MM.1S (cell line): ENCODE measurements around the gene PNMA8C.
"Not testable (repeated sequence)": the region's sequence is repeated elsewhere in the genome, so short reads cannot be mapped to it uniquely, and the experiment has no call there.

Experiments used
- EZH2 ChIP-seq: fragments of 300-600 bp; sonication (generic); optimal IDR thresholded peaks from 2 replicates; pipeline ENCODE3; 2017; ENCODE audit warnings: low read depth, mild to moderate bottlenecking, antibody characterized with exemption, low read length, mixed read lengths
- EZH2phosphoT487 ChIP-seq: fragments of 300-600 bp; sonication (generic); IDR thresholded peaks from 2 replicates; pipeline ENCODE4 v1.6.1; 2018; ENCODE audit warnings: antibody characterized with exemption, low read length
- TF ChIP-seq, protein P1 (sequence below): fragments of 300-600 bp; sonication (generic); IDR thresholded peaks from 2 replicates; pipeline ENCODE4 v1.5.1; 2016; ENCODE audit warnings: antibody characterized with exemption, low read length, mixed read lengths

DNA sequence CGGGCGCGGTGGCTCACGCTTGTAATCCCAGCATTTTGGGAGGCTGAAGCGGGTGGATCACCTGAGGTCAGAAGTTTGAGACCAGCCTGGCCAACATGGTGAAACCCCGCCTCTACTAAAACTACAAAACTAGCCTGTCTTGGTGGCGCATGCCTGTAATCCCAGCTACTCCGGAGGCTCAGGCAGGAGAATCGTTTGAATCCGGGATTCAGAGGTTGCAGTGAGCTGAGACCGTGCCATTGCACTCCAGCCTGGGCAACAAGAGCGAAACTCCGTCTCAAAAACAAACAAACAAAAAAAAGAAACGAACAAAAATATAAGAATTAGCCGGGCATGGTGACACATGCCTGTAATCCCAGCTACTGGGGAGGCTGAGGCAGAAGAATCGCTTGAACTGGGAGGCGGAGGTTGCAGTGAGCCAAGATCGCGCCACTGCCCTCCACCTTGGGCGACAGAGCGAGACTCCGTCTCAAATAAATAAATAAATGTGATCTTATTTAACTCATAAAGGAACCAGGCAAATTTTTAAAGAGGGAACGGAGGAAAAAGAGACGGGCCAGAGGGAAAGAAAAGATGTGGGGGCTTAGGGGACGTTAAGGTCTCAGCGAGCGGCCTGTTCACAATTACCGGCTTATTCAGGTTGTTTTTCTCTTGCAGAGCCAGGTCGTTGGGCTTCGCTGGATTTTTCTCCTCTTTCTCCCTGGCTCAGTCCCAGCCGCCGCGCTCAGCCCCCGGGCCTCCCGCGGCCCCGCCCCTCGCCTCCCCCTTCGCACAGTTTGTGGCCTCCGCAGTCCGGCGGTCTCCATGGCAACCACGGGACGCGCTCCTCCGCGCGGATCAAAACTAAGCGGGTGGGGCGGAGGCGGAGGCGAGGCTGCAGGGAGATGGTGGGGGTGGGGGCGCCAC, 12.7 kb downstream of the PNMA8C start:
- TF ChIP-seq, protein P1, sequence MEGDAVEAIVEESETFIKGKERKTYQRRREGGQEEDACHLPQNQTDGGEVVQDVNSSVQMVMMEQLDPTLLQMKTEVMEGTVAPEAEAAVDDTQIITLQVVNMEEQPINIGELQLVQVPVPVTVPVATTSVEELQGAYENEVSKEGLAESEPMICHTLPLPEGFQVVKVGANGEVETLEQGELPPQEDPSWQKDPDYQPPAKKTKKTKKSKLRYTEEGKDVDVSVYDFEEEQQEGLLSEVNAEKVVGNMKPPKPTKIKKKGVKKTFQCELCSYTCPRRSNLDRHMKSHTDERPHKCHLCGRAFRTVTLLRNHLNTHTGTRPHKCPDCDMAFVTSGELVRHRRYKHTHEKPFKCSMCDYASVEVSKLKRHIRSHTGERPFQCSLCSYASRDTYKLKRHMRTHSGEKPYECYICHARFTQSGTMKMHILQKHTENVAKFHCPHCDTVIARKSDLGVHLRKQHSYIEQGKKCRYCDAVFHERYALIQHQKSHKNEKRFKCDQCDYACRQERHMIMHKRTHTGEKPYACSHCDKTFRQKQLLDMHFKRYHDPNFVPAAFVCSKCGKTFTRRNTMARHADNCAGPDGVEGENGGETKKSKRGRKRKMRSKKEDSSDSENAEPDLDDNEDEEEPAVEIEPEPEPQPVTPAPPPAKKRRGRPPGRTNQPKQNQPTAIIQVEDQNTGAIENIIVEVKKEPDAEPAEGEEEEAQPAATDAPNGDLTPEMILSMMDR = not testable (repeated sequence)
- not testable (repeated sequence) for TF ChIP-seq EZH2phosphoT487, EZH2
